HG02885 (cell line): ENCODE results near the gene JPT2.
A peak's percentile ranks its signal among the peaks of the same experiment; 100 is the strongest.
"Not testable (repeated sequence)": the region's sequence is repeated elsewhere in the genome, so short reads cannot be mapped to it uniquely, and the experiment has no call there.

Experiments used
- ATAC-seq: cut with Tn5 transposase; IDR thresholded peaks from one replicate; pipeline ENCODE4 v1.9.1; 2021; ENCODE audit warnings: mild to moderate bottlenecking; ENCODE audit not compliant: unreplicated experiment, poor library complexity

JPT2 gene

DNA sequence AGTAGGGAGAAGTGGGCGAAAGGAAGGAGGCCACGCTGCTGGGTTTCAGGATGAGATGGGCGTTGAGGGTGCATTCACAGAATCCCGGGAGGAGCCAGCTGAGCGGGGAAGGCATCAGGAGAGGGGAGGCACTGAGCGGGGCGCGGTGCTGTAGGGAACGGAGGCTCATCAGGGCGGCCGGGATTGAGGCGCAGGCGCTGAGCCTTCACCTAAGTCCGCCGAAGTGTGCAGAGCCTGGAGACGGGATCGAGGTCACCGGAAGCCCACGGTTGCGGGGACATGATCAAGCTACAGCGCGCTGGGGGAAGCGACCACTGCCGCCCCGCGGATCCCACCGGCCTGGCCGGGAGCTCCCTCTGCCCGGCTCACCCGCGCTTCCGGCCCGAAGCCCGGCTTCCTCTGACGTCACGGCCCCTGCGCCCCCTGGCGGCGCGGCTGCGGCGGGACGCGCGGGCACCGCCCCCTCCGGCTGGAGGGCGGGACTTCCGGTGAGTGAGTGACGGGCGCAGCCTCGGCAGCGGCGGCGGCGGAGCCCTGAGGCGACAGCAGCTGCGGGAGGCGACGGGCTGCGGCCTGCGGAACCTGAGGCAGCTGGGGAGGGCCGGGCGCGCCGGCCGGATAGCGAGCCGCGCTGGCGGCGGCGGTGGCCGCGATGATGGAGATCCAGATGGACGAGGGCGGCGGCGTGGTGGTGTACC, 27.8 kb downstream of the JPT2 start, which contains the start of gene MAPK8IP3:
Gene MAPK8IP3 (plus strand): TSS at position 508 of the 698 bp plus-strand sequence. CDS start 145 bp downstream, at position 653.
- ATAC-seq = peak; percentile 87

DNA sequence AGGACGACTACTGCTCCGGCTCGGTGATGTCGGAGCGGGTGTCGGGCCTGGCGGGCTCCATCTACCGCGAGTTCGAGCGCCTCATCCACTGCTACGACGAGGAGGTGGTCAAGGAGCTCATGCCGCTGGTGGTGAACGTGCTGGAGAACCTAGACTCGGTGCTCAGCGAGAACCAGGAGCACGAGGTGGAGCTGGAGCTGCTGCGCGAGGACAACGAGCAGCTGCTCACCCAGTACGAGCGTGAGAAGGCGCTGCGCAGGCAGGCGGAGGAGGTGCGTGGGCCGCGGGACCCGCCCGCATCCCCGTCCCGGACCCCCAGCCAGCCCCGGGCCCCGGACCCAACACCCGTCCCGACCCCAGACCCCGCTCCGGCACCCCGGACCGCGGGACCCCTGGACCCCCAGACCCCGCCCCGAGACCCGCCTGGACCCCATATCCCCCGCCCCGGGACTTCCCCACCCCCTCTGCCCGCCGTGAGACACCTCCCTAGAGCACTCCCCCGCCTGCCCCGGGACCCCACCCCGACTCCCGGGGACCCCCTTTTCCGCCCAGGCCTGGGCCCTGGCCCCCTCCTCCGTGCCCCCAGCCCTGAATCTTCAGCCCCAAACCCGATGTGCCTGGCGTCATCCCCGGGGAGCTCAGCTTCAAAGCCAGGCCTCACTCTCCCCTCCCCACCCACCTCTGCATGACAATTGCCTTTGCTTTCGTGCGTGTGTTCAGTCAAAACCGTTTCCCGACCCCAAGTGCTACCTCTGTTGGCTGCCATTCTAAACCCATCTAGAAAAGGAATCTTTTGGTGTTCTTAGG, 28.5 kb downstream of the JPT2 start:
- peak; percentile 27 for ATAC-seq

DNA sequence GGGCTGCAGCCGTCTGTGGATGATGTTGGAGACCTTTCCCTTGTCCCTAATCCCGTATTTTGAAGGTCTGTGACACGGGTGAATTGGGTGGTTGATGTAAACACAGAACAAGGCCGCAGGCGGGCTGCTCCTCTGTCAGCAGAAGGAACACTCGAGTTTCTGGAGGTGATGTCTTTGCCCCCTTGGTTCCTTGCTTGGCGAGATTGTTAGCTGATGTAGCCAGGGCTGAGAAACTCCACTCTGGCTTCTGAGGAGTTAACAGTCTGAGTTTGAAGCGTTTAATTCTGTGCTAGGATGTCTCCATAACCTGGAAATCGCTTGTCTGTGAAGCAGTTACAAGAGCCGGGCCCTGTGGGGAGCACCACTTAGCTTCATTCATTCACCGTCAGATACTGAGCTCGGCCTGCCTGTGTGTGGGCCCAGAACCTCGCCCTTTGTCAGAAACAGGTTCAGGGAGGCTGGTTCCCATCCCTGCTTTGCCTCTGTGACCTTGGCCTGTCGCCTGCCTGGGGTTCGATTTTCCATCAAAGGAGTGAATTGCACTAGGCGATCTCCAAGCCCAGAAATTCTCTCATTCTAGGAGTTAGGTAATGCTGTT, 29.2 kb downstream of the JPT2 start:
- ATAC-seq = no peak

DNA sequence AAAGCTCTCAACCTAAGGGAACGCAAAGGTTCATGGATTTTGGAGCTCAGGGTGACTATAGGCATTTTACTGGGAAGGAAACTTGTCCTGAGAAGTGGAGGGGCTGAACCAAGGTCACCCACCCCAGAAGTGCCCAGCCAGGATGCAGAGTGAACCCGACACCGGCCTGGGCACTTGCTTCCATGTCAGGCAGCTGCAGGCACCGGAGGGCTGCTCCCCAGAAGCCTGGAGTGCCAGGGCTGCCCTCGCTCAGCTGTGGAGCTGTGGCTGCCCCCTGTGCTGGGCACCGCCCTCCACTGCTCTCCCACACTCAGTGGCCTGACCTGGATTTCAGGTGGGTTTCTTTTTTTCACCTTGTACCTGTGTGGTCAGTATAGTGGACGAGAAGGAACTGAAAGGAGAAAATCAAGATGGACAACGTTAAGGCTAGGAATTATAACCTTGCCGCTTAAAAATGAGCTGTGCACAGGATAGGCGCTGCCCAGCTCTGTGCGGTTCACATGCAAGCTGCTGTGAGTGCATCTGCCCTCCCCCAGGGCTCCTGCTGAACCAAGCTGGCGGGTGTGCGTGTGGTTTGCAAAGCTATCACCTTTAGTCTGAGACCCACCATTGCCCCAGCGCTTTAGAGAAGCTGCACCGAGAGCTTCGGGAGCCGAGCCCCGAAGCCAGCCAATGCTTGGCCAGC, 30.1 kb downstream of the JPT2 start:
- no peak for ATAC-seq

DNA sequence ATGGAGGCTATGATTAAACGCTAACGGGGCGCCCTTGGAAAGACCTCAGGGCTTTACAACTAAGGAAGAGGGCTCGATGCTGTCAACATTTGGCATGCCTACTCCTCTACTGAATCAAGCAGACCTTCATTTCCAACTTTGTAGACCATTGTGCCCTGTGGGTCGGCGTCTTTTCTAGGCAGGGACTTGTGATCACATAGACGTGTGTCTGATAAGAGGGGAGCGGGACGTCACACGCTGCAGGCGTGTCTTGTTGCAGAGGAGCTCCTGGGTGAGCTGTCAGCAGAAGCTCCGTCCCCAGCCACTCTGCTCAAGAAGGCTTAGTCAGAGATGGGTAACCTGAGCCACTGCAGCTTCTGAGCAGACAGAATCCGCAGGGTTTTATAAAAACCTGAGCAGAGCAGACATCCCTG, 30.7 kb downstream of the JPT2 start:
- ATAC-seq = no peak

DNA sequence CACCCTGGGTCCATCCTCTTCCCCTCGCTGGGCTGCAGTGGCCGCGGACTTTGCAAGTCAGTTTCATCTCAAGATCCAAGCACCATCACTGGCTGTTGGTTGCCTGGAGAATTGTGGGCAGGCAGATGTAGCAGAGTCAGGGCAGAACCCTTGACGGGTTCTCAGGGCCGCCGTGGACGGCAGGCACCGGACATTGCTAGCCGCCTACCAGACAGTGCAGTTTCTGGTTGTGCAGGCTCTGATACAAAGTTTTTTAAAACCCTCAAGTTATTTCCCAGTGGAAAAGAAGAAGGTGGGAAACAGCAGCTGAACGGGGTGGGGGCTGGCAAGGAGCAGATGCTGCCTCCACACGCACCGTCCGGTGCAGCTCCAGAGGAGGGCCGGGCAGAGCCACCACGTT, 31.3 kb downstream of the JPT2 start:
- no peak for ATAC-seq

DNA sequence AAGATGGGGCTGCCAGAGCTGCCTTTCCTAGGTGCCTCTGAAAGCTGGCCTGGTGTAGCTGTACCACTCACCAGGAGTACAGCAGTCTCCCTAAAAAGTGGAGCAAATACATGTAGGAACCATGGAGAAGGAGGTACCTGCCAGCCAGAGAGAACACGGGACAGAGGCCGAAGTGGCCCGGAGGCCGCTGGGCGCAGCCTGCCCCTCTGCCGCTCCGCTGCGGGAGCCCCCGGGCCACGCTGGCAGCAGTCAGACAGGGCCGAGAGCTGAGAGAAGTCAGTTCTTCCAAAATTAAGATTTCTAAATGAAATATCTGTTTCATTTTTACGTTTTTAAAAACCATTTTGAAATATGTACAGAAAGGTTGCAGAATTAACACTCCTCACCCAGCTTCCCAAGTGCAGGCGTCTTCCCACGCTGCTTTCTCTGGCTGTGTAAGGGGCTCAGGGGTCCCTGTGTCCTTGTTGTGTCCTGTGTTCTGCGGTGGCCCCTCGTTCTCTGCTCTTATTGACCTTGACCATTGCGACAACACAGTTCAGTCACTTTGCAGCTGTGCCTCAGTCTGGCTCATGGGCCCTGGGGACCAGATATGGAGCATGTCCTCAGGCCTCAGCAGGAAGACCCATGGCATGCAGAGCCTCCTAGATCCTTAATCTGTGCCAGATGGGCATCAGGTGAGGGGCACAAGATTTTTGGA, 32.9 kb downstream of the JPT2 start:
- no peak for ATAC-seq

DNA sequence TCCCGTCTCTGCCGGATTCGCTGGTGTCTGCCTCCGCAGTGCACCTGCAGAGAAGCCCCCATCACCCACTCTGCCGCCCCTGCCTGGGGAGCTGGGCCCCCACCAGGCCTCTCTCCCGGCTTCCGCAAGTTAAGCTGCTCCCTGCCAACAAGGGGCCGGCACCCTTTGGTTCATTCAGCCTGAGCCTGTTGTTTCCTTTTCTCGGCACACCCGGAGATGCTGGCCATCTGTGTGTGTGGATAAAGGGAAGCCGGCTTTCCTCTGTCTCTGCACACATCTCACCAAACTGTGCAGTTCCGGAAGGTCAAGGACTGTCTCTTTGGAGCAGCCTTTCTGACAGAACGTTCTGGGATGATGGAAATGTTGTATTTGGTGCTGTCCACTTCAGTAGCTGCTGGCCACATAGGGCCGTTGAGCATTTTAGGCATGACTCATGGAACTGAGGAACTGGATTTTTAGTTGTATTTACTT, 34.7 kb downstream of the JPT2 start:
- ATAC-seq = no peak

DNA sequence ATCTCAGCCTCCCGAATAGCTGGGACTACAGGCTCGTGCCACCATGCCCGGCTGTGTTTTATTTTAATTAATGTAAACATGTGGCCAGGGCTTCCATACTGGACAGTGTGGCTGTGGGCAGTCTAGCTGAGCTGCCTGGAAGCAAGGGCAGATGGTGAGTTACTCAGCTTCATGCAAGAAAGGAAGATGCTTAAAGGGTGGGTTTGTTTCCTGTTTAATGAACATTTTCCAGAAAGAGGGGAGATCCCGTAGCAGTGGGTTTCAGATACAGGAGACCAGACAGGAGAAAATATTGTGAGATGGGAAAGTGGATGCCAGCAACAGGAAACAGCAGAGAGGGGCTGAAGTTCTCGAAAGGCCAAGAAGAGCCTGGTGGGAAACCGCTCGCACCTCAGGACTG, 35.3 kb downstream of the JPT2 start:
- ATAC-seq = no peak

DNA sequence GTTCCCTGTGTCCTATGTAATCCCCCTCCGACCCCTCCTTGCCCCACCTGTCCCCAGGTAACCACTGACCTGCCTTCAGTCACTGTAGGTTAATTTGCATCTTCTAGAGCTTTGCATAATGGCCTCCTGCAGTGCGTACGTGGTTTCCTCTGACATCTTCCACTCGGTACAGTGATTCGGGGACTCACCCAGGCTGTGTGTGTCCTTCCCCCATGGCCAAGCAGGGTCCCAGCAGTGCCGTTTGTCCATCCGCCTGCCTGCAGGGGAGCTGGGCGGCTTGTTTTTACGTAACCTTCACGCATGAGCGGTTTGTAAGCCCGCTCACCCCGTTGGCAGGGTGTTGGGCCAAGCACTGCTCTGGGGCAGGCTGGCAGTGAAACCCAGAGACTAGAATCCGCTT, 35.9 kb downstream of the JPT2 start:
- no peak for ATAC-seq

DNA sequence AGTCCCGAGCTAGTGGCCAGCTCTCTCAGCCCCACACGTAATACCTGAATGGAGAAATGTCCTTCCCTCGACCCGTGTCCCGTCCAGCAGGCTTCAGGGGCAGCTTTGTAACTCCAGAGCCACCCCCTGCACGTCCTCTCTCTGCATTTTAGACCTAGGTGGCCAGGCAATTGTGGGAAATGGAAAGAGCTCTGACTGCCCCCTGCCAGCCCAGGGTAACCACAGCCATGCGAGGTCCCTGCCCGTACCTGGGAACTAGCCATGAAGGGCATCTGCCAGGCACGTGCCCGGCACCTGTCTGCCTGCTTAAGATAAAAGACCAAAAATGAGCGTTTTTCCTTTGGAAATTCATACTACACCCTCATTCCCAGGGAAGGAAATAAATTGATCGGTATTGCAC, 37.1 kb downstream of the JPT2 start:
- ATAC-seq = no peak

DNA sequence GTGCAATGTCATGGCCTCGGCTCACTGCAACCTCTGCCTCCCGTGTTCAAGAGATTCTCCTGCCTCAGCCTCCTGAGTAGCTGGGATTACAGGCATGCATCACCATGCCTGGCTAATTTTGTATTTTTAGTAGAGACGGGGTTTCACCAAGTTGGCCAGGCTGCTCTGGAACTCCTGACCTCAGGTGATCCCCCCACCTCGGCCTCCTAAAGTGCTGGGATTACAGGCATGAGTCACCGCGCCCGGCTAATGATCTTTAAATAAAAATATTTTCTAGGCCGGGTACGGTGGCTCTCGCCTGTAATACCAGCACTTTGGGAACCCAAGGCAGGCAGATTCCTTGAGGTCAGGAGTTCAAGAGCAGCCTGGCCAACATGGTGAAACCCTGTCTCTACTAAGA, 40.2 kb downstream of the JPT2 start:
- not testable (repeated sequence) for ATAC-seq

DNA sequence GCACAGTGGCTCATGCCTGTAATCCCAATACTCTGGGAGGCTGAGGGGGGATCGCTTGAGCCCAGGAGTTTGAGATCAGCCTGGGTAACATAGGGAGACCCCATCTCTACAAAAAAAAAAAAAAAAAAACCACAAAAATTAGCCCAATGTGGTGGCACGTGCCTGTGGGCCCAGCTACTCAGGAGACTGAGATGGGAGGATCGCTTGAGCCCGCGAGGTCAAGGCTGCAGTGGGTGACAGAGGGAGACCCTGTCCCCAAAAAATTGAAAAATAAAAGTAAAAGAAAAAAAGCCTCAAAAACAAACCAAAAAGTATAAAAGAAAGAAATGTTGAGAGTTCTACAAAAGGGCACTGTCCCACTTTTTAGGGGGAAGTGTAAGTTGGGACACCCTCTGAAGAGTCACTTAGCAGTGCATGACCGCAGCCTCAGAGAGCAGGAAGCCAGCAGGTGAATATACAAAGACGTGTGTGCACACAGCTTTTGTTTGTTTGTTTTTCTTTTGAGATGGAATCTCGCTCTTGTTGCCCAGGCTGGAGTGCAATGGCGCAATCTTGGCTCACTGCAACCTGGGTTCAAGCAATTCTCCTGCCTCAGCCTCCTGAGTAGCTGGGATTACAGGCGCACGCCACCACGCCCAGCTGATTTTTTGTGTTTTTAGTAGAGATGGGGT, 41.6 kb downstream of the JPT2 start:
- ATAC-seq = not testable (repeated sequence)

DNA sequence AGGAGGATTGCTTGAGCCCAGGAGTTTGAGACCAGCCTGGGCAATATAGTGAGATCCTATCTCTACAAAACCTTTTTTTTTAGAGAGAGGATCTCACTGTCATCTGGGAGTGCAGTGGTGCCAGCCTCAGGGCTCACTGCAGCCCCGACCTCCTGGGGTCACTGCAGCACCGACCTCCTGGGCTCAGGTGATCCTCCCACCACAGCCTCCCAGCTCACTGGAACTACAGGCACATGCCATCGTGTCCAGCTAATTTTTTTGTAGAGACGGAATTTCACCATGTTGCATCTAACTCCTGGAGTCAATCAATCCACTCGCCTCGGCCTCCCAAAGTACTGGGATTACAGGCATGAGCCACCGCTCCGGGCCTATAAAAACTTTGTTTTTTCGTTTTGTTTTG, 43.3 kb downstream of the JPT2 start:
- ATAC-seq = no peak

DNA sequence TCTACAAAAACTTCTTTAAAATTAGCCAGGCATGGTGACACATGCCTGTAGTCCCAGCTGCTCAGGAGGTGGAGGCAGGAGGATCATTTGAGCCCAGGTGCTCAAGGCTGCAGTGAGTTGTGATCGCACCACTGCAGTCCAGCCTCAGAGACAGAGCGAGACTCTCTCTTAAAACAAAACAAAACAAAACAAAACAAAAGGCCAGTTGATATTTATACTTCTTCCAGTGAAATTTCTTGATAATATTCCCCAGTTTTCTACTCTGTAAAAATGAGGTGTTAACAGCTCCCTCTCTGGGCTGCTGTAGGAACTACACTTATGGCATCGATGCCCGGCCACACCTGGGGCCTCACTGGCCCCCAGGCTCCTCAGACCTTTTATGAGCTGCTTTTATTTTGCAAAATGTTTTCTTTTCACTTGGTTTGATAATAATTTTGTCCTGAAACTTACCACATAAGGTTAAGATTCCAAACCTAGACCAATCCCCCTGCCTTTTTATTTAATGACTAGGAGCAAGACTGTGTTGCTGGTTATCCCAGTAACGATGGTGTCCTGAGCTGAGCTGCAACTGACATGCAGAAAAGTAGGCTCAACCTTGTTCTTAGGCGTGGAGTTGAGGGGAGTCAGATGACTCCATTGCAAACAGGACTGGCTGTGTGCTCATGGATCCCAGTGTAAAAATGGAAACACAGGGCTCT, 45.5 kb downstream of the JPT2 start:
- ATAC-seq = no peak

DNA sequence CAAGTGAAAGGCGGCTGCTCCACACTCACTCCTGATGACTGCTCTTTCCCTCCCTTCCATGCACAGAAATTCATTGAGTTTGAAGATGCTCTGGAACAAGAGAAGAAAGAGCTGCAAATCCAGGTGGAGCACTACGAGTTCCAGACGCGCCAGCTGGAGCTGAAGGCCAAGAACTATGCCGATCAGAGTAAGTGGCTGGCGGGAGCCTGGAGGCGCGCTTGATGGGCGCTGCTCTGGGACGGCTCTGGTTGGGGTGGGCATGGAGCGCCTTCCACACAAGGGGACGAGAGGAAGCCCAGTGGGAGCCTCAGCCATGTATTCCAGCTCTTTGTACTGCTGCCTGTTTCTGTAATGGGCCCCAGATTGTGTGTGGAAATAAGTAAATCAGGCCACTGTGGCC, 46.4 kb downstream of the JPT2 start:
- ATAC-seq = no peak

DNA sequence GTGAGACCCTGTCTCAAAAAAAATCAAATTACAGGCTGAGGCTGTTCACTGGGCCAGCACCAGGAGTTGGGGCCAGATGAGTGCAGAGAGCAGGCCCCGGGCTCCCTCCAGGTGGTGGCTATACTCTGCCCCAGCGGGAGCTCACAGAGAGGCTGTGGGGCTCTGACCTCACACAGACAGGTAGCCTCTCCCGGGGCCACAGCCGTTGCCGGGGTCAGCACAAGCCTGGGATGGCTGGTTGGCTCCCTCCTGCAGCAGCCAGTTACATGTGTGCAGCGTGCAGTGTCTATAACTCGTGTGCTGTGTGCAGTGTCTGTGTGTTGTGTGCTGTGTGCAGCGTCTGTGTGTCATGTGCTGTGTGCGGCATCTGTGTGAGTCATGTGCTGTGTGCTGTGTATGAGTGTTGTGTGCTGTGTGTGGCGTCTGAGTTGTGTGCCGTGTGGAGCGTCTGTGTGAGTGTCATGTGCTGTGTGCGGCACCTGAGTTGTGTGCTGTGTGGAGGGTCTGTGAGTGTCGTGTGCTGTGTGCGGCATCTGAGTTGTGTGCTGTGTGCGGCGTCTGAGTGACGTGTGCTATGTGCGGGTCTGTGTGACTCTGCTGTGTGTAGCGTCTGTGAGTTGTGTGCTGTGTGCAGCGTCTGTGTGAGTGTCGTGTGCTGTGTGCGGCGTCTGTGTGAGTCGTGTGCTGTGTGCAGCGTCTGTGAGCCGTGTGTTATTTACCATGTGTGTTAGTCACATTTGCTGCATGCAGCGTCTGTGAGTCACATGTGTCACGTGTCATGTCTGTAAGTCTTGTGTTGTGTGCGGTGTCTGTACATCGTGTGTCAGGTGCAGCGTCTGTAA, 48.8 kb downstream of the JPT2 start:
- ATAC-seq = no peak
